ENCODE measurements around the gene TNFAIP3.
"Not testable (repeated sequence)": the region's sequence is repeated elsewhere in the genome, so short reads cannot be mapped to it uniquely, and the experiment has no call there.

DNA sequence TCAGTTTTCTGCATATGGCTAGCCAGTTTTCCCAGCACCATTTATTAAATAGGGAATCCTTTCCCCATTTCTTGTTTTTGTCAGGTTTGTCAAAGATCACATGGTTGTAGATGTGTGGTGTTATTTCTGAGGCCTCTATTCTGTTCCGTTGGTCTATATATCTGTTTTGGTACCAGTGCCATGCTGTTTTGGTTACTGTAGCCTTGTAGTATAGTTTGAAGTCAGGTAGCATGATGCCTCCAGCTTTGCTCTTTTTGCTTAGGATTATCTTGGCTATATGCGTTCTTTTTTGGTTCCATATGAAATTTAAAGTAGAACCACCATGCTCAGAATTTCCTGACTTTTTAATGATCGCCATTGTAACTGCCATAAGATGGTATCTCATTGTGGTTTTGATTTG, 19.2 kb downstream of the TNFAIP3 start:
- TF ChIP-seq, protein P1, sequence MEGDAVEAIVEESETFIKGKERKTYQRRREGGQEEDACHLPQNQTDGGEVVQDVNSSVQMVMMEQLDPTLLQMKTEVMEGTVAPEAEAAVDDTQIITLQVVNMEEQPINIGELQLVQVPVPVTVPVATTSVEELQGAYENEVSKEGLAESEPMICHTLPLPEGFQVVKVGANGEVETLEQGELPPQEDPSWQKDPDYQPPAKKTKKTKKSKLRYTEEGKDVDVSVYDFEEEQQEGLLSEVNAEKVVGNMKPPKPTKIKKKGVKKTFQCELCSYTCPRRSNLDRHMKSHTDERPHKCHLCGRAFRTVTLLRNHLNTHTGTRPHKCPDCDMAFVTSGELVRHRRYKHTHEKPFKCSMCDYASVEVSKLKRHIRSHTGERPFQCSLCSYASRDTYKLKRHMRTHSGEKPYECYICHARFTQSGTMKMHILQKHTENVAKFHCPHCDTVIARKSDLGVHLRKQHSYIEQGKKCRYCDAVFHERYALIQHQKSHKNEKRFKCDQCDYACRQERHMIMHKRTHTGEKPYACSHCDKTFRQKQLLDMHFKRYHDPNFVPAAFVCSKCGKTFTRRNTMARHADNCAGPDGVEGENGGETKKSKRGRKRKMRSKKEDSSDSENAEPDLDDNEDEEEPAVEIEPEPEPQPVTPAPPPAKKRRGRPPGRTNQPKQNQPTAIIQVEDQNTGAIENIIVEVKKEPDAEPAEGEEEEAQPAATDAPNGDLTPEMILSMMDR (IDR thresholded peaks at IDR 0.05; ENCODE audit: insufficient read depth, low read length), result not testable (repeated sequence)
- TF ChIP-seq POLR2AphosphoS5 (IDR thresholded peaks at IDR 0.05; ENCODE audit: low read depth); SPI1 (IDR thresholded peaks at IDR 0.05; ENCODE audit: borderline replicate concordance, low read depth); GABPA (IDR thresholded peaks at IDR 0.05; ENCODE audit: low read depth): not testable (repeated sequence)
- TF ChIP-seq, protein P2, sequence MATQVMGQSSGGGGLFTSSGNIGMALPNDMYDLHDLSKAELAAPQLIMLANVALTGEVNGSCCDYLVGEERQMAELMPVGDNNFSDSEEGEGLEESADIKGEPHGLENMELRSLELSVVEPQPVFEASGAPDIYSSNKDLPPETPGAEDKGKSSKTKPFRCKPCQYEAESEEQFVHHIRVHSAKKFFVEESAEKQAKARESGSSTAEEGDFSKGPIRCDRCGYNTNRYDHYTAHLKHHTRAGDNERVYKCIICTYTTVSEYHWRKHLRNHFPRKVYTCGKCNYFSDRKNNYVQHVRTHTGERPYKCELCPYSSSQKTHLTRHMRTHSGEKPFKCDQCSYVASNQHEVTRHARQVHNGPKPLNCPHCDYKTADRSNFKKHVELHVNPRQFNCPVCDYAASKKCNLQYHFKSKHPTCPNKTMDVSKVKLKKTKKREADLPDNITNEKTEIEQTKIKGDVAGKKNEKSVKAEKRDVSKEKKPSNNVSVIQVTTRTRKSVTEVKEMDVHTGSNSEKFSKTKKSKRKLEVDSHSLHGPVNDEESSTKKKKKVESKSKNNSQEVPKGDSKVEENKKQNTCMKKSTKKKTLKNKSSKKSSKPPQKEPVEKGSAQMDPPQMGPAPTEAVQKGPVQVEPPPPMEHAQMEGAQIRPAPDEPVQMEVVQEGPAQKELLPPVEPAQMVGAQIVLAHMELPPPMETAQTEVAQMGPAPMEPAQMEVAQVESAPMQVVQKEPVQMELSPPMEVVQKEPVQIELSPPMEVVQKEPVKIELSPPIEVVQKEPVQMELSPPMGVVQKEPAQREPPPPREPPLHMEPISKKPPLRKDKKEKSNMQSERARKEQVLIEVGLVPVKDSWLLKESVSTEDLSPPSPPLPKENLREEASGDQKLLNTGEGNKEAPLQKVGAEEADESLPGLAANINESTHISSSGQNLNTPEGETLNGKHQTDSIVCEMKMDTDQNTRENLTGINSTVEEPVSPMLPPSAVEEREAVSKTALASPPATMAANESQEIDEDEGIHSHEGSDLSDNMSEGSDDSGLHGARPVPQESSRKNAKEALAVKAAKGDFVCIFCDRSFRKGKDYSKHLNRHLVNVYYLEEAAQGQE (IDR thresholded peaks at IDR 0.05; ENCODE audit: insufficient replicate concordance, low read depth), result not testable (repeated sequence)

Data from HL-60 (cell line).